ENCODE results near the gene ZNRD2. TPM values are rescaled to one million over a fixed set of nuclear protein-coding genes. Genes with fewer than 3 reads are reported as not detected.

Gene ZNRD2
- total RNA-seq, 1 donor from 2014 or later: 26.6 TPM

GRCh38 chr11:65588199-65589054 is 18.1 kb downstream of the ZNRD2 start:
- peak; percentile 59 for DNase-seq

DNA sequence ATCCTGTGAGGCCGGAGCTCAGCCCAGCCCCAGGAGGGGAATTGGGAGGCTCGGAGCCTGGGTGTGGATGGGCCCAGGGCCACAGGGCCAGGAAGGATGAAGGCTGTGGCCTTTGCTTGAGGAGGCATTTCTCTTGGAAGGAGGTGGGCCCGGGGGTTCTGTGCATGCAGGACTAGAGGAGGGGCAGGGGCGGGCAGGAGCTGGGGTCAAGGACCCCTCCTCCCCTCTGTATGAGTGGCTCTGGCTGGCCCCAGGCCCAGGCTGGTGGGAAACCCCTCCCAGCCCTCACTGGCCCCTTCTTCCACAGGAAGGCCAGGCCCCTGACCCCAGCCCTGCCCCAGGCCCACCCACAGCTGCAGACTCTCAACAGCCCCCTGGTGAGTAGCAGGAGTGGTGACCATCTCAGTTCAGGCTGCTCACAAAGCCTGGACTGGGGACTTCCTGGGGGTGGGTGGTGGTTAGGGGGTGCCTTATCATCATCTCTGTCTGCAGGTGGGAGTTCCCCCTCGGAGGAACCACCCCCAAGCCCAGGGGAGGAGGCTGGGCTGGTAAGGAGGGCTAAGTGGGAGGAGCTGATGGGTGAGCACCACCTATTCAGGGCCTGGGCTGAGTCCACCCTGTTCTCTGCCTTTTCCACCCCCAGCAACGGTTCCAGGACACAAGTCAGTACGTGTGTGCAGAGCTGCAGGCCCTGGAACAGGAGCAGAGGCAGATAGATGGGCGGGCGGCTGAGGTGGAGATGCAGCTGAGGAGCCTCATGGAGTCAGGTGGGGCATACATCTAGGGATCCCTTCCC is 19.4 kb downstream of the ZNRD2 start:
- no peak for DNase-seq

GRCh38 chr11:65590240-65590738 is 20.0 kb downstream of the ZNRD2 start:
- peak; percentile 95 for DNase-seq

DNA sequence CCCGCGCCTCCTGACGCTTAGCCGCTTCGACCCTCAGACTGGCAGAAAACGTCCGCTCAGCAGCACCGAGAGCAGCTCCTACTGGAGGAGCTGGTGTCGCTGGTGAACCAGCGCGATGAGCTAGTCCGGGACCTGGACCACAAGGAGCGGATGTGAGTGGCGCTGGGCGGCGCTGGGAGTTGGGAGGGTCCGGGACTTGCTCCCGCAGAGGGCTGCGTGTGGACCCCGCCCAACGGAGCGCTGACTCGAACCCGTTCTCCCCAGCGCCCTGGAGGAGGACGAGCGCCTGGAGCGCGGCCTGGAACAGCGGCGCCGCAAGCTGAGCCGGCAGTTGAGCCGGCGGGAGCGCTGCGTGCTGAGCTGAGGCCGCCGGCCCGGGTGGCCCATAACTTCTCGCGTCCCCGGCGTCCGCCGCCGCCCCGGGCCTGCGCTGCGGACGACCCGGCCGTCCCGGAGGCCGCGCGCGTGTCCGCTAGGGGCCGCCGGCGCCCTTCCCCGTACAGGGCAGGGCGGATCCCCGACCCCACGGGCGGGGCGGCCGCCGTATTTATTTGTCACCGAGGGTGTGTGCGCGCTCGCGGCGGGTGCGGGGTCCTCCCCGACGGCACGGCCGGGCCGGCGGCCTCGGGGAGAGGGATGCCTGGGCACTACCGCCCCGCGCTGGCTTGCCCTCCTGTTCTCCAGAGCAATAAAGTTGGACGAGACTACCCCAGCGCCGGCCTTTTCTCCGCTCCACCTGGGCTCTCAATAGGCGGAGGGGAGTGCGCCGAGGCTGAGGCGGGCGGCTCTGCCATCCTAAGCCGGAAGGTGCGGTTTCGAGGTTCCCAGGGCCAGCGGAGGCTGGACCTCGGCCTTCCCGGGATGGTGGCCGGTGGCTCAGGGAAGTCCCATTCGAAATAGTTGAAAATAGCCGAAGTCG is 21.9 kb downstream of the ZNRD2 start:
- no peak for DNase-seq

DNA sequence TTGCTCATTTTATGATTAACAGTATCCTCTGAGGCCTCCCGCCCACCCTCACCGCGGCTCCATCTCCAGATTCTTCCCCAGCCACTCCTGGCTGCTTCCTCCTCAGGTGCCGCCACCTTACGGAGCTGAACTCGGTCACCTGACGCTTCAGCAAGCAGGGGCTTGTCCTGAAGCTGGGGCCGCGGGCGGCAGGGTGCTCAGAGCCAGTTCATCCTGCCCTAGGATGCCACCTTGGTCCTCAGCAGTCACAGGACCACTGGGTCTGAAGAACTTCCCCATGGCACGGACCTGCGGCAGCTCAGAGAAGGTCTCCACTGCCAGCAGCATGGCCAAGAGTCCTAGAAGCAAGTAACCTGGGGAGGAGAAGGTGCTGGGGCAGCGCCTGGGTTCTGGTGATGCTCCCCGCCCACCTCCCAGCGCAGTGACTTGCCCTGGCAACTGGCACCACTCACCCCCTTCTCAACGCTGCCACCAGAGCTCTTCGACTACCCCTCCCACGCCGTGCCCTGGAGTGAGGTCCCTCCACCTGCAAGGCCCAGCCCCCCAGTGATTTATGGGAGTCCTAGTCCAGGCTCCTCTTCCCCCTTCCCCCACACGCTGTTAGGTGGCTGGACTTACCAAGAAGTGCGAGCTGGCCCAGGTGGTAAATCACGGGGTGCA is 22.7 kb downstream of the ZNRD2 start:
- no peak for DNase-seq

DNA sequence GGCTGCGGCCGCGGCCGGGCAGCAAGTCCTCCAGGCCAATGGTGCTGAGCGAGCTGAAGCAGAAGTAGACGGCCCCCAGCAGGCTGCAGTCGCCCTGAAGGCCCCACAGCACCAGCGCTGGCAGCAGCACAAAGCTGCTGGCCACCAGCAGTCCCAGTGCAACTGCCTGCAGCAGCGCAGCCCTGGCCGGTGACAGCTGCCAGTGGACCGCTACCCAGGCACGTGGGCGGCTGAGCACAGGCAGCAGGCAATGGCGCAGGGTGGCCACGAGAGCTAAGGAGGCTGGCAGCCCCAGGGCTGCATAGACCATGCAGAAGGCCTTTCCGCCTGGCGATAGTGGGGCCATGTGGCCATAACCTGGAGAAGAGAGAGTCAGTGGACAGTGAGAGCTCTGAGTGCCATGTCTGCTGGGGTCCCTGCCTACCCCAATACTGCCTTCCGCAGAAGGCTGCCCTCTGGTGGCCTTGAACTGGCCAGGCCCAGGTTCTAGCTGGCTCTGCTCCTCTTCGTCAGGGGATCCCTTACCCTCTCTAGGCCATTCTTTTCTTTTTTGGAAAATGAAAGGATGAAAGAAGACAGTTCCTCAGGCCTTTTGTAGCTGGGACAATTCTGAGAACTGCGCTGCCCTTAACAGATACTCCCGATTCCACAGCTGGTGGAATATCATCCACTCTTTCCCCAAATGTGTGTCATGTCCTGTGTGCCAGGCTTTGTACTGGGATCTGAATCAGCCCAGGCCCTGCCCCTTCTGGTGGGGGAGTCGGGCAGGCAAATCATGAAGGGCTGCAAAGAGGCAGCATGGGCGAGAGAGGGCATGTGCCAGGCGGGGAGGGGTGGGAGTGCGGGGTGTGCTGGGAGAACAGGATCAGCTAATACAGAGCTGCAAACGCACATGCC is 23.5 kb downstream of the ZNRD2 start:
- DNase-seq: no peak

DNA sequence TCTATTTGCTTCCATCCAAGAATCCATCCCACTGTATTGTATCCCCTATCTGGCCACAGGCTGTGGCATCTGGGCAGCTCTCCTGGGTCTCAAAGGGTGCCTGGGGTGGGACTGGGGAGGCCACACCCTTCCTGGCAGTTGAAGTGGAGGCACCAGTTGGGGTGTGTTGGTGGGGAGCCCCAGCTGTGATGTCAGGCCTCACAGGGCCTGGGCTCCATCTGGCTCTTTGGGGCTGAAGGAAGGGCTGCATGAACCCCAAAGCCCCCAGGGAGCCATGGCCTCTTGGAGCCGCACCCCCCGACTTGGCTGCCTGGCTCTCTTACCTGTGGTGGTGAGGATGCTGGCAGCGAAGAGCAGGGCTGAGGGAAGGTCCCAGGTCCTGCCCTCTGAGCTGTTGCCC is 24.9 kb downstream of the ZNRD2 start:
- no peak for DNase-seq

DNA sequence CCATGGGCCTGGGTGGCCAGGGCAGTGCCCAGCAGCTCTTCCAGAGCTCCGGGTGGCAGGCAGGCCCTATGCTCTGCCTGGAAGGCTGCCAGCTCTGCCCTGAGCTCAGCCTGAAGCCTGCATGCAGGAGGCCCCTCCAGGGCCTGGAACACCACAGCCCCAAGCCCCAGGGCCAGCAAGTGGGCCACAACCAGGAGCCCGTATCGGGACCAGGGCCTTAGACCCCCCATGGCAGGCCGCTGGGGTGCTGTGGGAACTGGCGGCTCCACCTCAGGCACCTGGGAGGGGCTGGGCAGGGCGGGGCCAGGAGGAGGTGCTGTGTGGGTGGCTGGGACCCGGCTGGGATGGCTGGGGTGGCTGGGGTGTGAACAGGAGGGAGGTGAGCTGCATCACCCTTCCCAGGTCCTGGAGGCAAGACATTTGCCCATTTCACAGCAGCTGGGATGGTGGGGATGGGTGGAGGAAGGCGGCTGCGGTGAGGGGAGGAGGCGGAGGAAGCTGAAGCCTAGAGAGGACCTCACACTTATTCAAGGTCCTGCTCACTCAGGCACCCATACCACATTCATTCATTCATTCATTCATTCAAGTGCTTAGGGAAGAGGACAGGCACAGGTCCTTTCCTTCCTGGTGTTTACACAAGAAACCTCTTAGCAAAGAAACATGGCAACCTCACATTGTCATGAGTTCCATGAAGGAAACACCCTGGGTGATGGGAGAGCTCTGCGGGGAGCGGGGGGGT is 25.4 kb downstream of the ZNRD2 start, which contains the start of gene KCNK7:
KCNK7 (minus strand) TSS at position 258 of the 739 bp plus-strand sequence; CDS start at position 230, 28 bp downstream.
- no peak for DNase-seq

GRCh38 chr11:65596520-65596919 is 26.2 kb downstream of the ZNRD2 start:
- DNase-seq: no peak

- DNase-seq: no peak
Measured at GRCh38 chr11:65598258-65598699, 28.0 kb downstream of the ZNRD2 start.

DNA sequence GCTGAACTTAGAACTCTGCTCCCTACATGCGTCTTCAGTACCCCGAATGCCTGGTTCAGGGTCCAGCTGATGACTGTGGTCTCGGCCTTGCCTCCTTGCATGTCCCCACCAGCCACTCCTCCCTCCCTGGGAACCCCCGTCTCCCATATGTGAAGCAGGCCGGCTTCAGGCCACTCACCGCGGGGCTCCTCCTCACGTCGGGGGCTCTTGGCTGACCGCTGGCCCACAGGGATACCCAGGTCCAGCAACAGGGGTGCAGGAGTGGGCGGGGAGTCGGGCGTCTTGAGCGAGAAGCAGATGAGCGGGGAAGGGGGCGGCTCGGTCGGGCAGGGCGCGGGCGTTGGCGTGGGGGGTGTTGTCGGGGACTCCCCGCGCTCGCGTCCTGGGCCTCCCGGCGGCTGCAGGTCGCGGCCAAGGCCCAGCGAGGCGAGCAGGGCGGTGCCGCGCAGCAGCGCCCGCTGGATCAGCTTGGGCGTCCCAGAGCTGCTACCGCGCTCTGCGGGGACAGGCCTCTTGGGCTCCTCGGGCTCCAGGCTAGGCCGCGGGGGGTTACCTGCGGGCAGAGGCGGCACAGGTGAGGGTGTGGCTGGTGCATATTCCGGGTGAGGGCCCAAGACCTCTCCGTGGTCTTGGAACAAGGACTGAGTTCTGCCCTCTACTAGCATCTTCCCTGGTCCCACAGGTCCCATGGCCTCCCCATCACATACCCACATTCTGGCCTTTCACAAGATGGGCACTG is 29.1 kb downstream of the ZNRD2 start:
- no peak for DNase-seq

DNA sequence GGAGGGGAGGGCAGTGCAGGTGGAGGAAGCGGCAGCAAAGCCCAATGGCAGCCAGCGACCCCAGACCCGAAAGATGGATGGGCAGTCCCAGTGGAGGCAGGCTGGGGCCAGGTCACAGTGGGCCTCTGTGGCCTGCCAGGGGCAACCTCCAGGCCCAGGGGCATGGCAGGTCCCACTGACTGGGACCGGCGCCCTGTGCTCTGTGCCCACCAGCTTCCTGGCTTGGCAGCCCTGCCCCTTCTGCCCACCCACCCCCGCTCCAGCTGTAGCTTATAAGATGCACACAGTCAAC is 29.6 kb downstream of the ZNRD2 start:
- no peak for DNase-seq

- no peak for DNase-seq
Measured at GRCh38 chr11:65604258-65604657, 34.0 kb downstream of the ZNRD2 start.

DNA sequence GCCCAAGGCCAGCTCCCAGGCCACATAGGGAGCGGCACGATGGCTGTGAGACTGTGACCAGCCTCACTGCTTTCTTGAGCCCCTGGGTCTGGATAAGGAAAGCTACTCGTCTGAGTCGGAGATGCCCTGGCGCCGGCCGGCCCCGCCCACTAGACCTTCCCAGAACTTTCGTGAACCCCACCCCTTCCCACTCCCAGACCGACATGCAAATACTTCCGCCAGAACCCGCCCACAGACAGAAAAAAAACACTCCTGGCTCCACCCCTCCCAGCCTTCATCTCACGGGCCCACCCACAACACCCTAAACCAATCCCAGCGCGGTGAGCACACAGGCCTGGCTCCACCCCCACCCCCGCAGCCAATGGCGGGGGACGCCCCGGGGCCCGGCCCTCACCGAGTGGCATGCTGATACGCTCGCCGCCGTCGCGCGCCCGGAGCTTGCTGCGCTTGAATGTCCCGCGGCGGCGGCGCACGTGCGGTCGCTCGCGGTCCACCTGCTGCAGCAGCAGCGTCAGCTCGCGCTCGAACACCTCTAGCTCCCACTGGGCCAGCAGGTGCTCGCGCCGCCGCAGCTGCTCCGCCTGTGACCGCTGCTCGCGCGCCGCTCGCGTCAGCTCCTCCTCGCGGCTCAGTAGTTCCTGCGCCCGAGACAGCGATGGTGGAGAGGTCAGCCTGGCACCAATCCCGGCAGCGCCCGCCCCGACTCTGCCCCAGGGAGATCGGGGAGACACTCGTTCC is 36.8 kb downstream of the ZNRD2 start:
- DNase-seq: peak; percentile 98

DNA sequence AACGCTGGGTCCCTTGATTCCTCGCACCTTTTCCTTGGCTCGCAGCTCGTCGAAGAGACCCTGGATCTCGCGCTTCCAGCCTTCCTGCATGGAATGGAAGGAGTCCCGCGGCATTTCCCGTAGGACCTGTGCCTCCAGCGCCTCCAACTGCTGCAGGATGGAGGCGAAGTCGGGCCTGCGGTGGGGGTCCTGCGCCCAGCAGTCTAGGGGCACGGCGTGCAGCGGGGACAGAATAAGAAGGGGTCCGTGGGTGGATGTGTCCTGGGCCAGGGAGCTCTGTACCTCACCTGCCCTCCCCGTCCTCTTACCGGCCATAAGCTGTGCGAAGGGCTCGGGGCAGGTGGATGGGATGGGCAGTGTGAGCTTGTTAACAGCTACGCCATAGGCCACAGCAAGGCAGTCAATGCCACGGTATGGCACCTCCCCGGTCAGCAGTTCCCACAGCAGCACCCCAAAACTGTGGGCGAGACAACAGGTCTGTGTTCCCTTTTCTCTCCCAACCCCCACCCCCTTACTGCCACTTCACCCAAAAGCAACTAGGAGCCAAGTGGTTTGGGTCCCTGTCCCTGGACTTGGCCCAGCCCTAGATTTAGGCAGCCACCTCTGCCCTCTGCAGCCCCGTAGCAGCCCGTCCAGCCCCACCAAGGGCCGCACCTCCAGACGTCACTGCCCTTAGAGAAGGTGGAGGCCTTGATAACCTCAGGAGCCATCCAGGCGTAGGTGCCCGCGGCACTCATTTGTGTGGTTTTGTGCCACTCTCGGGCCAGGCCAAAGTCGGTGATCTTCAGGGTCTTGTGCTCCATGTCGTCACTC is 37.5 kb downstream of the ZNRD2 start:
- no peak for DNase-seq

DNA sequence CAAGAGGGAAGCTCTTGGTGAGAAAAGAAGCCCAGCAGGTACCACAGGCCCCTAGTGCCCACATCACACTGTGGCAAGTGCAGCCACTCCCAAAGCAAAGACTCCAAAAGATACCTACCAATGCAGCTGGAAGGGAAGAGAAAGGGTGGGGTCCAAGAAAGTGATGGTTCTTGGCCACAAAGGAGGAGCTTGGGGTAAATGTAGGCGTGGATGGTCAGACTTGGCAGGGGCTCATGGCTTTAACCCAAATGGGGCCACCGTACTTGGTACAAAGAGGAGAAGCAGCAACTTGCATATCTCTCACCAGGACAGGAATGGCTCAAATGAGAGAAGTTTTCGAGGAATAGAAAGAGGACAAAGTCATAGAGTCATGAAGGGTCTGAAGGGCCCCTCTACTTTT is 39.0 kb downstream of the ZNRD2 start:
- DNase-seq: no peak

- DNase-seq: no peak
Measured at GRCh38 chr11:65609665-65610064, 39.4 kb downstream of the ZNRD2 start.

Data from tongue (tissue), 2 donors.